Measurements from ENCODE around the gene PSENEN.
A peak's percentile ranks its signal among the peaks of the same experiment; 100 is the strongest.

GRCh38 chr19:35740423-35741202, 4.8 kb upstream of the PSENEN start:
- TF ChIP-seq POLR2A (IDR thresholded peaks at IDR 0.05), result peak in 1 of 2 donors; percentile 56
- TF ChIP-seq CTCF (IDR thresholded peaks at IDR 0.05 in 4 of 5, conservative IDR thresholded peaks at IDR 0.05 in 1 of 5), result peak in 3 of 5 experiments; percentile 9 to 34 (median 24)

Measured in gastrocnemius medialis (tissue), 4 donors.